Inflammatory macrophage treated with lipopolysaccharide for 4 hours (primary cell): ENCODE results near the gene DBNDD2.

Source experiments
- DNase-seq: peaks from one replicate; pipeline ENCODE4 v3.0.0-alpha.2; 2020

The DBNDD2 gene

GRCh38 chr20:45387274-45387673 is 20.8 kb upstream of the DBNDD2 start:
- DNase-seq: no peak

- peak; percentile 24 for DNase-seq
These were observed 17.2 kb upstream of the DBNDD2 start for GRCh38 chr20:45390931-45391330.

DNA sequence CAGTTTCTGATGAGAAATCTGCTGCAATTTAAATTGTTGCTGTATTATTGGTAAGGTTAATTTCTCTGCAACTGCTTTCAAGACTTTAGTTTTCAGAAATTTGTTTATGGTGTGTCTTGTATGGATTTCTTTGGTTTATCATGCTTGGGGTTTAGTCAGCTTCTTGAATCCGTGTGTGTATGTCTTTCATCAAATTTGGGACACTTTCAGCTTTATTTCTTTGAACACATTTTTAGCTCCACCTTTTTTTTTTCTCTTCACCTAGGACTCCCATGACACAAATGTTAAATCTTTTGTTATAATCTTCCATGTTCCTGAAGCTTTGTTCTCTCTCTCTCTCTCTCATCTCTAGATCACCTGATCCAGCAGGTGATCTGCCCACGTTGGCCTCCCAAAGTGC is 16.5 kb upstream of the DBNDD2 start:
- no peak for DNase-seq

DNA sequence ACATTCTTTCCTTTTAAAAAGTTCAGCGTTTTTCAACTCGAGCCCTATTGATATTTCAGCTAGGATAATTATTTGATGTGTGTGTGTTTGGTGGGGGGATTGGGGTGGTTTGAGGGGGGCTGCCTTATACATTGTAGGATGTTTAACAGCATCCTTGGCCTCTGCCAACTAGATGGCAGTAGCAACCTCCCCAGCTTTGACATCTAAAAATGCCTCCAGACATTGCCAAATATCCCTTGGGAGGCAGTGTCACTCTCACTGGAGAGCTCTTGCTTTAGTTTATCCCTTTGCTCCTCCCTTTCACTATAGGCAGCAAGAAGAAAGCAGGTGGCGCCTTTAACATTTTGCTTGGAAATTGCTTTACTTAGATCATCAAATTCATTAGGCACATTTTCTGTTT is 15.4 kb upstream of the DBNDD2 start:
- DNase-seq: no peak

- no peak for DNase-seq
These were observed 13.6 kb upstream of the DBNDD2 start for GRCh38 chr20:45394221-45395113.

GRCh38 chr20:45395114-45395415 is 13.0 kb upstream of the DBNDD2 start:
- DNase-seq: no peak

- no peak for DNase-seq
These were observed 9.1 kb upstream of the DBNDD2 start for GRCh38 chr20:45399018-45399417.

DNA sequence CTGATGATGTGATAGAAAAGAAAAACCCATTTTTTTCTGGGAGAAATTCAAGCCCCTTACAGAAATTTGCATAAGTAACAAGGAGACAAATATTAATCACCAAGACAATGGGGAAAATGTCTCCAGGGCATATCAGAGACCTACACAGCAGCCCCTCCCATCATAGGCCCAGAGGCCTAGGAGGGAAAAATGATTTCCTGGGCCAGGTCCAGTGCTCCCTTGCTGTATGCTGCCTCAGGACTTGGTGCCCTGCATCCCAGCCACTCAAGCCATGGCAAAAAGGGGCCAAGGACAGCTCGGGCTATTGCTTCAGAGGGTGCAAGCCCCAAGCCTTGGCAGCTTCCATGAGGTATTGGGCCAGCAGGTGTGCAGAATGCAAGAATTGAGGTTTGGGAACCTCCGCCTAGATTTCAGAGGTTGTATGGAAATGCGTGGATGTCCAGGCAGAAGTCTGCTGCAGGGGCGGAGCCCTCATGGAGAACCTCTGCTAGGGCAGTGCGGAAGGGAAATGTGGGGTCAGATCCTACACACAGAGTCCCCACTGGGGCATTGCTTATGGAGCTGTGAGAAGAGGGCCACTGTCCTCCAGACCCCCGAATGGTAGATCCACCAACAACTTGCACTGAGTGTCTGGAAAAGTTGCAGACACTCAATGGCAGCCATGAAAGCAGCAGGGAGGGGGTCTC is 7.6 kb upstream of the DBNDD2 start:
- DNase-seq: no peak

GRCh38 chr20:45402946-45403345 is 5.1 kb upstream of the DBNDD2 start:
- no peak for DNase-seq

DNA sequence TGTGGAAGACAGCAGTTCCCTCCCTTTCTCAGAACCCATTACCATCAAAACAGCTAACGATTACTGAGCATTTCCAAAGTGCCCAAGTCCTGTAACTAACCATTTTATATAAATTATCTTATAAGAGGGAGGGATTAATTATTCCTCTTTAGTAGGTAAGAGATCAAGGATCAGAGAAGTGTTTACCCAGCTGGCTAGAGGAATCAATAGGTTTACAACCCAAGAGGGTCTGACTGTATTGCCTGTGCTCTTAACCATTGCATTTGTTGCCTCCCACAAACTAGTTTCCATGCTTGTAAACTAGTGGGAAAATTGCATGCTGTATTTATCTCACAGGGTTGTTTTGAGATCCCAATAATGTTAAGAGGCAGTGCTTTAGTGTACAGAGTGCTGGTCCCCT is 3.7 kb upstream of the DBNDD2 start:
- DNase-seq: no peak

GRCh38 chr20:45405571-45406259 is 2.4 kb upstream of the DBNDD2 start:
- DNase-seq: no peak

DNA sequence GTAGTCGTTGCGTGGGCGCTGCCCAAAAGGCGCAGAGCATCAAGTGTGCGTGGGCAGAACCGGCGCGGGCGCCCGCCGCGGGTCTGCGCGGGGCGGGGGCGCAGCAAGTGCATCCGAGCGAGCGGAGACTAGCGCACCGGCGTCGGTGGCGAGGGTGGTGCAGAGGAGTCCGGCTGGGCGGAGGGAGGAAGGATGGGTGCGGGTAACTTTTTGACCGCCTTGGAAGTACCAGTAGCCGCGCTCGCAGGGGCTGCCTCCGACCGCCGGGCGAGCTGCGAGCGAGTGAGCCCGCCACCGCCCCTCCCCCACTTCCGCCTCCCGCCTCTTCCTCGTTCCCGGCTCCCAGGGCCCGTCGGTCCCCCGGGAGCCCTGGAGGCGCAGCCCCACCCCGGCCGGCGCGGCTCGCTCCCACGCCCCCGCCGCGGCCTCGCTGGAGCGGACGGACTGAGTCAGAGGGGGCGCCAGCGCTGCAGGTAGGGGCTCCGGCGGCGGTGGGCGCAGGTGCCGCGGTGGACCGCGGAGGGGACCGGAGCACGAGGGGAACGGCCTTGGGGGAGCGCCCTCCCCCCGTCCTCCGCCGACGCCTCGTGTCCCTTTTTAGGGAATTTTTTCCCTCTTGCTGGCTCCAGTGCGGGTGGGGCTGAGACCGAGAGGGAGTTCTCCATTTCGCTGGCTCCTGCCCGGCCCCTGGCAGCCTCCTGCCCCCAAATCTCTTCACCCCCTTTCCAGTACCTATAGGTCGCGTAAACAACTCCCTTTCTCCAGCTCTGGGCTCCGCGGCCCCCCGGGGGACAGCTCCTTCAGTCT is 1.6 kb upstream of the DBNDD2 start:
- peak; percentile 28 for DNase-seq

DNA sequence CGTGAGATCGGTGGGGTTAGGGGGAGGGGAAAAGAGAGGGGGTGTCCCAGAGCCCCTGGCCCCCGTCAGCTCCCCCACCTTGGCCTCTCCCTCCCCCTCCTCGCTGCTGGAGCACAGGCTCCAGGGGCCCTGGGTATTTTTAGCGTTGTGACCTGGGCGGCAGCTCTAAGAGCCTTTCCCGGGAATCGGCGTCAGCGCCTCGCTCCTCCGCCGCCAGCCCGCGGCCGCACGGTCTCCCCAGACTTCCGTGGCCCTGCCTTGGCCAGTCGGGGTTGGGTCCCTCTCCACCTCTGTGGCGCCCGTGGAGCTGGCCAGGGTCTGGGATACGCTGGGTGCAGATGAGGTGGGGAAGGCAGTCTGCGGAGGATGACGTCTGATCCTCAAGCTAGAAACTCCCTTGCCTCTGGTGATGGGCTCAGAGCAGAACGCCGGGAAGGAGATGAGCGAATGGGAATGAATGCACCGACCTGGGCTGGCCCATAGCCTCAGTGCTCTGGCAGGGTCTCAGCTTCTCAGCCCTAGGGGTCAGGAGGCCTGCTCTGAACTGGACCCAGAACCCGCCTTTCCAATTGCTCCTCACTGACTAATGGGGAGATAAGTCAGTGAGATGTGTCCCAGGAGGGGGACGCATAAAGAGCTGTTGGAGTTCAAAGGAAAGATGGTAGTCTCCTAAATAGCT is 883 bp upstream of the DBNDD2 start:
- DNase-seq: no peak

DNA sequence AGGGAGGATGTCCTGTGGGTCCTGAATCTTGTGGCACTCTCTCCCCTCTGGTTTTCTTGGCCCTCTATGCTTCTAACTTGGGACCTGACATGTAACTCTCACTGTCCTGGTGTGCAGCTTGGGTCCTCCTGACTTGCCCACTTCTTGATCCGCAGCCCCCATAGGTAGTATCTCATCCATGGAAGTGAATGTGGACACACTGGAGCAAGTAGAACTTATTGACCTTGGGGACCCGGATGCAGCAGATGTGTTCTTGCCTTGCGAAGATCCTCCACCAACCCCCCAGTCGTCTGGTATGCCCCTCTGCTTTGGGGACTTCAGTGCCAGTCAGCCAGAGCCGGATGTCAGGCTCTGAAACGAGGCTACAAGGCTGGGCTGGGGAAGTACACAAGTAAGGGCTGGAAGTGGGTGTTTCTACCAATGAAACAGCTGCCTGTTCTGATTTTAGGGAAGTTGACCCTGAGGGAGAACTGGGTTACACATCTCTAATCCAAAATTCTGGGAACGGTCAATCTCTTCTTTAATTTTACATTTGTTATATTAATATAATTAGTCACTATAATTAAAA is 641 bp downstream of the DBNDD2 start:
- DNase-seq: peak; percentile 84

DNA sequence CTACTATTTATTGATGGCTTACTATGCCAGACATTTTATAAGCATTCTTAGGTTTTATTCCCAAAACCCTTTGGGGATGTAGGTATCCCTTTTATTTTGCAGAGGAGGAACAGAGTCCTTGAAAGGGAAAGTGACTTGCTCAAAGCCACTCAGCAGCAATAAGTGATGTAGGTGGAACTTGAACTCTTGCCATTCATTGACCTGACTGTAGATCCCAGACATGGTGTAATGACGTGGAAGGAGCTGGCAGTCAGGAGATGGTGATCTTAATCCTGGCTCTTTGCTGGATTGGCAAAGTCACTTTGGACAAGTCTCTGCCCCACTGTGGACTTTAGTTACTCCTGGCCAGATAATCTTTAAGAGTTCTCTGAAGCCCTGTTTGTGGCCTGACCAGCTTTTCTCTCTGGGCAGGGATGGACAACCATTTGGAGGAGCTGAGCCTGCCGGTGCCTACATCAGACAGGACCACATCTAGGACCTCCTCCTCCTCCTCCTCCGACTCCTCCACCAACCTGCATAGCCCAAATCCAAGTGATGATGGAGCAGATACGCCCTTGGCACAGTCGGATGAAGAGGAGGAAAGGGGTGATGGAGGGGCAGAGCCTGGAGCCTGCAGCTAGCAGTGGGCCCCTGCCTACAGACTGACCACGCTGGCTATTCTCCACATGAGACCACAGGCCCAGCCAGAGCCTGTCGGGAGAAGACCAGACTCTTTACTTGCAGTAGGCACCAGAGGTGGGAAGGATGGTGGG is 1.6 kb downstream of the DBNDD2 start:
- DNase-seq: peak; percentile 57

GRCh38 chr20:45410887-45411286 is 2.8 kb downstream of the DBNDD2 start:
- no peak for DNase-seq

GRCh38 chr20:45412653-45413052 is 4.6 kb downstream of the DBNDD2 start:
- DNase-seq: no peak

DNA sequence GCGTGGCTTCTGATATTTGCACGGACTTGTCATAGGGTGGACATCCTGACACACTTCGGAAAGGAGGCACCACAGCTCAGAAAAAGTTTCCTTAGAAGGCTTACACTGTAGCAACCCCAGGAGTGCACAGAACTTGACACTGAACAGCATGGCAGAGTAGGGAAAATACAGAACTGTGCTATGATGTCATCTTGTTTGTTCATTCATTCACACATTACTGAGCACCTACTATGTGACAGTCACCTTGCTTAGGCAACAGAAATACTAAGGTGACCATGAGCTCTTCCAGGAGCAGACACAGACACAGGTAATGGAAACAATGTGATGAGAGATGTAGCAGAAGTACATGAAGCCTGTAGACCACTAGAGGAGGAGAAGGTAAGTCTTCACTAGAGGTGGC is 5.4 kb downstream of the DBNDD2 start:
- DNase-seq: no peak

- peak; percentile 90 for DNase-seq
These were observed 7.9 kb downstream of the DBNDD2 start, which contains the start of gene PIGT for GRCh38 chr20:45415822-45416637. TSS of gene PIGT (plus strand) at chr20:45416141. CDS start at chr20:45416157, 16 bp downstream.

DNA sequence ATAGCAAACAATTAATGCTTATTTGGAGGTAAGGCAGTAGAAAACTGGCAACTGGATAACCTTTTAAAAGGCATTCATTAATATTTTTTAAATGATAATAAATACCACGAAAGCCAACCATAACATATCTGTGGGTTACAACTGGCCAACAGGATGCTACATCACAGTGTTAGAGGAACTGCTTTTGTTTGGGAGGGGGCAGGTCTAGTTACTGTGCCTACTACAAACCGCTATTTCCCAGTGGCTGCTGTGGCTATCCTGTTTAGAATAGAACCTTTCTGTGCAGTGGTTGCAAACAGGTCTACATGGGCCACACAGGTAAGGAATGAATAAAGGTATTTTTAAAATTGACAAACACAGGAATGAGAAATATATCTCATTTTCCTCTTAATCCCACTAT is 8.8 kb downstream of the DBNDD2 start:
- DNase-seq: no peak
